H1 (cell line): ENCODE data around the gene LRRC15. TPM values are rescaled to one million over a fixed set of nuclear protein-coding genes. Genes with fewer than 3 reads are reported as not detected.

Experiments
- CTCF ChIA-PET: fragments of 300-600 bp; sonication (Branson Sonifier 250); formaldehyde crosslinking; loops from one replicate; lab custom pipeline; 2021; ENCODE audit not compliant: partially characterized antibody; lab: Charles Lee
- POLR2A ChIA-PET: fragments of 300-600 bp; sonication (Branson Sonifier 250); formaldehyde crosslinking; loops from one replicate; lab custom pipeline; 2021; ENCODE audit warnings: inconsistent platforms; ENCODE audit not compliant: partially characterized antibody; lab: Charles Lee
- DNase-seq, 2 experiments: peaks; one replicate each; pipeline versions ENCODE4 v3.0.0 to v3.0.0-alpha.2; 2010 to 2022; ENCODE audit warnings: low spot score in 2 of 2, low read depth in 1 of 2, mixed read lengths in 1 of 2
- FAIRE-seq: peaks from 2 replicates; lab custom pipeline; 2011; peaks lifted over from hg19 to GRCh38; lab: Jason Lieb, UNC
- H2AFZ ChIP-seq: 2 replicates; pipeline ENCODE4 v1.8.1; 2012; ENCODE audit warnings: low read length, inconsistent platforms
- H2AK5ac ChIP-seq: 2 replicates; pipeline ENCODE4 v1.6.1; 2013; ENCODE audit warnings: low read depth, low read length
- H2BK120ac ChIP-seq: replicated peaks from 2 replicates; pipeline ENCODE3; 2013; ENCODE audit warnings: low read depth, low read length, inconsistent platforms
- H2BK12ac ChIP-seq: 2 replicates; pipeline ENCODE4 v1.6.1; 2013; ENCODE audit warnings: low read depth, low read length
- H2BK15ac ChIP-seq: 2 replicates; pipeline ENCODE4 v1.6.1; 2013; ENCODE audit warnings: low read length
- H2BK20ac ChIP-seq: 2 replicates; pipeline ENCODE4 v1.6.1; 2013; ENCODE audit warnings: low read length
- H2BK5ac ChIP-seq: 2 replicates; pipeline ENCODE4 v1.6.1; 2013; ENCODE audit warnings: low read depth, low read length
- H3K14ac ChIP-seq: 2 replicates; pipeline ENCODE4 v1.6.1; 2013; ENCODE audit warnings: inconsistent platforms; ENCODE audit not compliant: insufficient read length
- H3K18ac ChIP-seq: 2 replicates; pipeline ENCODE4 v1.6.1; 2013; ENCODE audit warnings: low read length; ENCODE audit errors: extremely low read depth
- H3K23ac ChIP-seq: 2 replicates; pipeline ENCODE4 v1.6.1; 2013; ENCODE audit warnings: inconsistent platforms; ENCODE audit not compliant: insufficient read length
- H3K23me2 ChIP-seq: 2 replicates; pipeline ENCODE4 v1.6.1; 2013; ENCODE audit warnings: low read depth, low read length
- H3K27ac ChIP-seq: 2 replicates; pipeline ENCODE4 v1.6.1; 2011; ENCODE audit warnings: low read depth, low read length, inconsistent platforms
- H3K27me3 ChIP-seq, 4 experiments: replicated peaks in 1 of 4; 1 replicate in 1 of 4; 2 replicates in 3 of 4; pipeline versions ENCODE4 v1.6.1 to v1.8.1; 2011 to 2013; ENCODE audit warnings: low read length in 3 of 4, mild to moderate bottlenecking in 3 of 4, inconsistent platforms in 2 of 4, mixed read lengths in 2 of 4, moderate library complexity in 1 of 4; ENCODE audit not compliant: control insufficient read depth in 3 of 4, insufficient read depth in 3 of 4; ENCODE audit errors: extremely low read depth in 1 of 4
- H3K36me3 ChIP-seq, 4 experiments: 2 replicates each; pipeline versions ENCODE4 v1.6.1 to v1.8.1; 2011 to 2013; ENCODE audit warnings: mild to moderate bottlenecking in 4 of 4, low read length in 3 of 4, moderate library complexity in 2 of 4, control low read depth in 1 of 4, inconsistent platforms in 1 of 4; ENCODE audit not compliant: insufficient read depth in 4 of 4, control insufficient read depth in 2 of 4
- H3K4ac ChIP-seq: replicated peaks from 2 replicates; pipeline ENCODE3; 2013; ENCODE audit warnings: low read length, low read depth, mixed read lengths, inconsistent platforms; ENCODE audit not compliant: insufficient read length
- H3K4me1 ChIP-seq, 4 experiments: replicated peaks in 1 of 4; 1 replicate in 1 of 4; 2 replicates in 3 of 4; pipeline versions ENCODE4 v1.6.1 to v1.8.1; 2011 to 2013; ENCODE audit warnings: low read length in 3 of 4, inconsistent platforms in 2 of 4, mixed read lengths in 1 of 4; ENCODE audit not compliant: insufficient read depth in 4 of 4, control insufficient read depth in 3 of 4
- H3K4me2 ChIP-seq, 2 experiments: 2 replicates each; pipeline versions ENCODE4 v1.6.1 to v1.8.1; 2011 to 2013; ENCODE audit warnings: low read depth in 2 of 2, low read length in 2 of 2, control low read depth in 1 of 2, inconsistent platforms in 1 of 2, mild to moderate bottlenecking in 1 of 2; ENCODE audit not compliant: insufficient read depth in 1 of 2
- H3K4me3 ChIP-seq, 4 experiments: fragments of 200-600, 300-600 bp in 1 of 4; sonication (generic), shearing (Covaris generic), sonication (Bioruptor Twin) in 1 of 4; 2 replicates each; pipeline versions ENCODE4 v1.5.1 to v1.8.1; 2011 to 2016; ENCODE audit warnings: low read length in 4 of 4, low read depth in 3 of 4, control low read depth in 2 of 4, inconsistent platforms in 2 of 4, mild to moderate bottlenecking in 2 of 4, mixed read lengths in 1 of 4, moderate library complexity in 1 of 4; ENCODE audit not compliant: insufficient read depth in 2 of 4; ENCODE audit errors: extremely low read depth in 1 of 4
- H3K56ac ChIP-seq: replicated peaks from 2 replicates; pipeline ENCODE3; 2013; ENCODE audit warnings: low read depth, mild to moderate bottlenecking, mixed read lengths, low read length, inconsistent platforms; ENCODE audit not compliant: insufficient read length
- H3K79me1 ChIP-seq: 2 replicates; pipeline ENCODE4 v1.6.1; 2013; ENCODE audit warnings: low read depth, low read length, control low read depth
- H3K79me2 ChIP-seq, 2 experiments: 2 replicates each; pipeline versions ENCODE4 v1.6.1 to v1.8.1; 2012 to 2013; ENCODE audit warnings: low read length in 2 of 2, mild to moderate bottlenecking in 2 of 2, inconsistent platforms in 1 of 2; ENCODE audit not compliant: insufficient read depth in 2 of 2, control insufficient read depth in 1 of 2
- H3K9ac ChIP-seq, 4 experiments: replicated peaks in 1 of 4; 1 replicate in 1 of 4; 2 replicates in 3 of 4; pipeline versions ENCODE4 v1.6.1 to v1.8.1; 2011 to 2013; ENCODE audit warnings: low read depth in 3 of 4, low read length in 3 of 4, control low read depth in 2 of 4, mild to moderate bottlenecking in 2 of 4, moderate library complexity in 2 of 4, inconsistent platforms in 1 of 4; ENCODE audit errors: extremely low read depth in 1 of 4
- H3K9me3 ChIP-seq, 2 experiments: 2 replicates each; pipeline versions ENCODE4 v1.6.1 to v1.8.1; 2012 to 2013; ENCODE audit warnings: mild to moderate bottlenecking in 2 of 2, moderate library complexity in 2 of 2, control low read depth in 1 of 2, inconsistent platforms in 1 of 2, low read depth in 1 of 2, low read length in 1 of 2, mixed read lengths in 1 of 2; ENCODE audit not compliant: insufficient read depth in 2 of 2
- H4K20me1 ChIP-seq, 2 experiments: replicated peaks in 1 of 2; 2 replicates each; pipeline versions ENCODE3 to v1.8.1; 2011 to 2013; ENCODE audit warnings: inconsistent platforms in 2 of 2, low read length in 2 of 2, mild to moderate bottlenecking in 1 of 2; ENCODE audit not compliant: insufficient read depth in 2 of 2, control insufficient read depth in 1 of 2
- H4K5ac ChIP-seq: 2 replicates; pipeline ENCODE4 v1.6.1; 2013; ENCODE audit warnings: low read length, low read depth, mixed read lengths, inconsistent platforms; ENCODE audit not compliant: insufficient read length
- H4K8ac ChIP-seq: 2 replicates; pipeline ENCODE4 v1.8.0; 2013; ENCODE audit warnings: mild to moderate bottlenecking, moderate library complexity, low read length, inconsistent platforms; ENCODE audit not compliant: insufficient read depth; ENCODE audit errors: extremely low read depth
- H4K91ac ChIP-seq: replicated peaks from 2 replicates; pipeline ENCODE3; 2013; ENCODE audit warnings: low read length, mixed read lengths, inconsistent platforms; ENCODE audit not compliant: insufficient read length
- BRCA1 ChIP-seq: IDR thresholded peaks from 2 replicates; pipeline ENCODE4 v1.6.1; 2012; ENCODE audit warnings: low read depth, low read length, improper control_type of control experiment
- CREB1 ChIP-seq: IDR thresholded peaks from 2 replicates; pipeline ENCODE4 v1.6.1; 2012; ENCODE audit warnings: inconsistent platforms
- KDM4A ChIP-seq: IDR thresholded peaks from one replicate; pipeline ENCODE4 v1.7.1; 2012; ENCODE audit warnings: low read depth, mild to moderate bottlenecking, moderate library complexity, low read length, inconsistent platforms; ENCODE audit not compliant: severe bottlenecking
- TAF1 ChIP-seq: IDR thresholded peaks from 2 replicates; pipeline ENCODE4 v1.6.1; 2011; ENCODE audit warnings: mild to moderate bottlenecking, low read depth, low read length
- TCF12 ChIP-seq: IDR thresholded peaks from 2 replicates; pipeline ENCODE4 v1.6.1; 2011; ENCODE audit warnings: low read depth, mild to moderate bottlenecking, low read length
- ZNF274 ChIP-seq: IDR thresholded peaks from 2 replicates; pipeline ENCODE4 v1.7.0; 2012; ENCODE audit warnings: low read length, borderline replicate concordance; ENCODE audit errors: extremely low read depth
- WGBS, 2 experiments: shearing (Covaris generic) in 1 of 2; methylation state at CpG; one replicate each; pipeline versions ENCODE4 v1.1.6 to v1.1.7; 2013 to 2015; ENCODE audit warnings: low lambda C conversion rate in 2 of 2, mixed read lengths in 2 of 2, inconsistent platforms in 1 of 2, low coverage in 1 of 2, missing lambda C conversion rate in 1 of 2; ENCODE audit not compliant: insufficient replicate concordance in 2 of 2, insufficient coverage in 1 of 2, insufficient read length in 1 of 2; ENCODE audit errors: extremely low coverage in 1 of 2, missing lambda C conversion rate in 1 of 2; 5-methylcytosine and 5-hydroxymethylcytosine counted together
- polyA plus RNA-seq, 7 experiments: library from polyadenylated mRNA; depleted of rRNA in 3 of 7; stranded (reverse) in 5 of 7; unstranded in 2 of 7; fragments of >200 nt in 5 of 7; fragments of 200-250 nt in 2 of 7; gene quantifications; 1 replicate in 5 of 7; 2 replicates in 1 of 7; 4 replicates in 1 of 7; pipeline versions ENCODE4 v1.2.1 to v1.2.3, GENCODE V29; 2011 to 2013; ENCODE audit warnings: missing spikeins in 2 of 7, mixed read lengths in 2 of 7
- total RNA-seq: library from RNA; stranded (reverse); fragmentation: NEBNext Ultra II Directional; extraction: Animal tissue kit (Norgen Biotek cat#: 25700); gene quantifications from 2 replicates; pipeline ENCODE4 v1.2.1, GENCODE V29; 2021
- TF ChIP-seq, protein P1 (sequence below): IDR thresholded peaks from 2 replicates; pipeline ENCODE4 v1.6.1; 2012; ENCODE audit warnings: inconsistent platforms

Gene LRRC15
- total and polyA plus RNA-seq, 2 of the 8 experiments (the other 6 are each of a cell fraction or from before 2014, with no cell fraction given), result 0.15 to 0.37 TPM

GRCh38 chr3:194352667-194353246 lies 16.8 kb downstream of the LRRC15 start:
- Histone ChIP-seq H3K36me3 (no peaks in the 10 kb centered on the region), H3K4me1 (peaks cover 0 to 3% (median 0%) of the 10 kb centered on the region in 4 experiments; a peak in 1 of 7 replicates), H3K27me3 (no peaks in the 10 kb centered on the region; a peak in 1 of 7 replicates), H3K56ac (peak overlapping the region; percentile 94), H2BK12ac (peak overlapping the region; percentile 85; the same call in 1 of the 2 replicates), H4K8ac (no peak overlapping the region), H2BK5ac (peak overlapping the region; percentile 76; the same call in 1 of the 2 replicates), H2AK5ac (peak overlapping the region; percentile 87; the same call in 1 of the 2 replicates), H3K9me3 (no peaks in the 10 kb centered on the region), H4K91ac (peak overlapping the region; percentile 95), H3K18ac (no peak overlapping the region), H3K4me3 (no peak overlapping the region), H3K9ac (no peak overlapping the region), H4K5ac (no peak overlapping the region), H2BK20ac (peak overlapping the region; percentile 86; the same call in 1 of the 2 replicates), H3K14ac (no peak overlapping the region), H2AFZ (no peak overlapping the region), H3K4ac (peak overlapping the region; percentile 78), H3K4me2 (no peak overlapping the region), H2BK15ac (peak overlapping the region; percentile 10), H4K20me1 (peaks cover 0 to 5% of the 10 kb centered on the region in 2 experiments), H3K79me1 (no peaks in the 10 kb centered on the region), H3K23ac (no peak overlapping the region), H3K23me2 (peaks cover 10% of the 10 kb centered on the region; the same call in 1 of the 2 replicates), H3K27ac (no peak overlapping the region), H3K79me2 (no peaks in the 10 kb centered on the region), H2BK120ac (no peak overlapping the region)
- TF ChIP-seq TCF12 (no peak), ZNF274 (no peak), CREB1 (no peak), BRCA1 (no peak), KDM4A (no peak), TAF1 (no peak)
- TF ChIP-seq, protein P1, sequence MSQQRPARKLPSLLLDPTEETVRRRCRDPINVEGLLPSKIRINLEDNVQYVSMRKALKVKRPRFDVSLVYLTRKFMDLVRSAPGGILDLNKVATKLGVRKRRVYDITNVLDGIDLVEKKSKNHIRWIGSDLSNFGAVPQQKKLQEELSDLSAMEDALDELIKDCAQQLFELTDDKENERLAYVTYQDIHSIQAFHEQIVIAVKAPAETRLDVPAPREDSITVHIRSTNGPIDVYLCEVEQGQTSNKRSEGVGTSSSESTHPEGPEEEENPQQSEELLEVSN, result no peak
- 86 to 100% methylated on average over 2 to 10 of the region's 10 CpGs for WGBS, 2 experiments
- FAIRE-seq, result no peak
- ChIA-PET POLR2A (no interaction called here), CTCF (interaction anchor here (1.5 to 18.9 kb wide), 2 partner anchors 9 to 13 kb away, joined by 4 to 344 read pairs; no protein-coding TSS in a partner anchor)
- DNase-seq, result no peak
